Ramos (cell line): Measurements from ENCODE around the gene TRAPPC14.

Source experiments
- in situ Hi-C: fragments of 300-500 bp; cut with MboI; formaldehyde crosslinking; loops from one replicate; pipeline ENCODE4 v1.14.3; 2022; ENCODE audit warnings: low sequenced_read_pairs; ENCODE audit not compliant: unreplicated experiment

TRAPPC14 gene

GRCh38 chr7:100106633-100107032, 51.9 kb downstream of the TRAPPC14 start:
- in situ Hi-C loops = no loop called here

GRCh38 chr7:100105534-100105933, 53.0 kb downstream of the TRAPPC14 start:
- in situ Hi-C loops = no loop called here
